ENCODE results near the gene ATP8A2.

The ATP8A2 gene

GRCh38 chr13:26074706-26075105 is 702.9 kb downstream of the ATP8A2 start:
- no peak for DNase-seq (ENCODE audit: low spot score)
